Left ventricle myocardium inferior (tissue), 1 donor: ENCODE results near the gene CNFN. TPM values are rescaled to one million over a fixed set of nuclear protein-coding genes. Genes with fewer than 3 reads are reported as not detected.

ENCODE experiments used
- DNase-seq: peaks from one replicate; pipeline ENCODE4 v3.0.0-alpha.2; 2020
- H3K27ac ChIP-seq: fragments of 200-600 bp; replicated peaks from 2 replicates; pipeline ENCODE4 v1.8.0; 2021
- H3K27me3 ChIP-seq: fragments of 200-600 bp; 2 replicates; pipeline ENCODE4 v1.8.0; 2021; ENCODE audit warnings: low read depth
- H3K36me3 ChIP-seq: fragments of 200-600 bp; 2 replicates; pipeline ENCODE4 v1.8.0; 2021
- H3K4me1 ChIP-seq: fragments of 200-600 bp; 2 replicates; pipeline ENCODE4 v1.8.0; 2021
- H3K4me3 ChIP-seq: fragments of 200-600 bp; 2 replicates; pipeline ENCODE4 v1.8.0; 2021; ENCODE audit warnings: mild to moderate bottlenecking, moderate library complexity
- H3K9me3 ChIP-seq: fragments of 200-600 bp; replicated peaks from 2 replicates; pipeline ENCODE4 v1.8.0; 2021
- CTCF ChIP-seq: fragments of 200-600 bp; IDR thresholded peaks from 2 replicates; pipeline ENCODE4 v1.8.0; 2021; ENCODE audit warnings: antibody characterized with exemption, mild to moderate bottlenecking, borderline replicate concordance
- intact Hi-C: fragments of 100-400 bp; cut with micrococcal nuclease; formaldehyde crosslinking; loops from one replicate; pipeline ENCODE4 v1.11.0; 2022
- total RNA-seq: library from RNA; stranded (reverse); fragmentation: NEBNext Ultra II Directional; extraction: Animal tissue kit (Norgen Biotek cat#: 25700); gene quantifications from one replicate; pipeline ENCODE4 v1.2.1, GENCODE V29; 2021
- donor health status: DM: no; HTN: yes; CAD: no; lungs with severe emphysema.

The CNFN gene
- total RNA-seq, 1 donor from 2014 or later, result 0.49 TPM

- H3K4me1 ChIP-seq, result peaks cover 77% of the 10 kb centered on the region
- intact Hi-C loops, result no loop called here
- peak; percentile 87 for DNase-seq
- no peaks in the 10 kb centered on the region for H3K27me3 ChIP-seq
- H3K9me3 ChIP-seq, result no peaks in the 10 kb centered on the region
- no peaks in the 10 kb centered on the region for H3K36me3 ChIP-seq
- no peak for TF ChIP-seq CTCF
- H3K4me3 ChIP-seq, result peak overlapping the region; percentile 93
- peak overlapping the region; percentile 90 for H3K27ac ChIP-seq
Observed at GRCh38 chr19:42423462-42424344, 33.6 kb upstream of the CNFN start.

- H3K9me3 ChIP-seq, result no peaks in the 10 kb centered on the region
- intact Hi-C loops, result no loop called here
- peak overlapping the region; percentile 90 for H3K27ac ChIP-seq
- peaks cover 78% of the 10 kb centered on the region for H3K4me1 ChIP-seq
- H3K27me3 ChIP-seq, result no peaks in the 10 kb centered on the region
- no peak for DNase-seq
- H3K4me3 ChIP-seq, result peak overlapping the region; percentile 93
- TF ChIP-seq CTCF, result no peak
- no peaks in the 10 kb centered on the region for H3K36me3 ChIP-seq
Observed at GRCh38 chr19:42422901-42423461, 32.9 kb upstream of the CNFN start.

GRCh38 chr19:42422092-42422900, 32.2 kb upstream of the CNFN start:
- no peaks in the 10 kb centered on the region for H3K9me3 ChIP-seq
- H3K27ac ChIP-seq, result peak overlapping the region; percentile 90
- no peak for DNase-seq
- peaks cover 2% of the 10 kb centered on the region for H3K36me3 ChIP-seq
- peak overlapping the region; percentile 93 for H3K4me3 ChIP-seq
- TF ChIP-seq CTCF, result no peak
- H3K27me3 ChIP-seq, result no peaks in the 10 kb centered on the region
- intact Hi-C loops, result no loop called here
- H3K4me1 ChIP-seq, result peaks cover 74% of the 10 kb centered on the region

GRCh38 chr19:42421591-42422031, 31.5 kb upstream of the CNFN start:
- H3K36me3 ChIP-seq, result peaks cover 7% of the 10 kb centered on the region
- no peaks in the 10 kb centered on the region for H3K9me3 ChIP-seq
- no peak for TF ChIP-seq CTCF
- H3K27me3 ChIP-seq, result no peaks in the 10 kb centered on the region
- peak overlapping the region; percentile 90 for H3K27ac ChIP-seq
- intact Hi-C loops, result no loop called here
- H3K4me3 ChIP-seq, result peak overlapping the region; percentile 93
- H3K4me1 ChIP-seq, result peaks cover 68% of the 10 kb centered on the region
- DNase-seq, result no peak

GRCh38 chr19:42421101-42421500, 31.0 kb upstream of the CNFN start:
- Histone ChIP-seq H3K27ac (peak overlapping the region; percentile 90), H3K36me3 (peaks cover 7% of the 10 kb centered on the region), H3K4me3 (peak overlapping the region; percentile 93), H3K27me3 (no peaks in the 10 kb centered on the region), H3K4me1 (peaks cover 64% of the 10 kb centered on the region), H3K9me3 (no peaks in the 10 kb centered on the region)
- DNase-seq, result no peak
- no peak for TF ChIP-seq CTCF
- intact Hi-C loops, result no loop called here
